Activated CD8-positive, alpha-beta memory T cell treated with anti-CD3 and anti-CD28 coated beads for 48 hours (primary cell): Measurements from ENCODE around the gene CDK5RAP2.
"Not testable (repeated sequence)": the region's sequence is repeated elsewhere in the genome, so short reads cannot be mapped to it uniquely, and the experiment has no call there.

Experiments
- DNase-seq, 3 experiments: peaks; one replicate each; pipeline ENCODE4 v3.0.0-alpha.2; 2020; ENCODE audit warnings: low read depth in 2 of 3, low spot score in 2 of 3

The CDK5RAP2 gene

DNA sequence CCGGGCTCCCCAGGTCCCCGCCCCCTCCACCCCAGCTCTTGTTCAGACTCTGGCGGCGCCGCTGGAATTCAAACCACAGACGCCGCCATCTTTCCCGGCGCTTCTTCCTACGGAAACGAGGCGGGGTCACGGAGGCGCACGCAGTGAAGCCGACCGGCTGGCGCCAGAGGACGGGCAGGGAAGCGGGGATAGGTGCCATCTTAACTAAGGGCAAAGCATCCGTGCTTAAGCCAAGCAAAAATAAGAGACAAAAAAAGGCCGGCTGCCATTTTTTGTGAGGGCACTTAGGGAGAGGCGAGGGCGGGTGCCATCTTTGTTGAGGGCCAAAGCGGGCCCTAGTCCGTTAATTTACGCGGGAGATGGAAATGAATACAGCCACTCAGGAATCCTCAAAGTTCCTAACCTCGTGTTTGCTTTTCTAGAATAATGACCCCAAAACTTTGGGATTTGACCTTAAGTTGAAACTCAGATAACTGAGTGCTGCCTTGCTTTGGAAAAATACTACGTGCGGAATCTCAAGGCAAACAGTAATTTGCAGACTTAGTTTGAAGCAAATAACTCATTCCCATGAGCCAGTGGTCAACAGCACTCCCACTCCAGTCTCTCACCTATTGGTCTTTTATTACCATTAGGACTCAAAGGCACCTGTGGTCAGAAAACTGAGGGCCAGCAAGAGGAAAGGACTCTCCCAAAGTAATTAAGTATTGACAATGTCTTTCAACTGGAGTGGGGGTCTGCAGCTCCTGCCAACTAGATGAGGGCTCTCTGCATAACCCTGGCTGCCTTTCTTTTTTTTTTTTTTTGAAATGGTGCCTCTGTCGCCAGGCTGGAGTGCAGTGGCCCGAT, at the start of gene CDK5RAP2:
CDK5RAP2 (minus strand) TSS at position 117 of the 846 bp plus-strand sequence. CDS start 189 bp downstream, outside the sequence.
- peak; percentile 74 to 82 (median 78) for DNase-seq

- not testable (repeated sequence) for DNase-seq
Measured at GRCh38 chr9:120628925-120629497, 49.0 kb upstream of the CDK5RAP2 start.

DNA sequence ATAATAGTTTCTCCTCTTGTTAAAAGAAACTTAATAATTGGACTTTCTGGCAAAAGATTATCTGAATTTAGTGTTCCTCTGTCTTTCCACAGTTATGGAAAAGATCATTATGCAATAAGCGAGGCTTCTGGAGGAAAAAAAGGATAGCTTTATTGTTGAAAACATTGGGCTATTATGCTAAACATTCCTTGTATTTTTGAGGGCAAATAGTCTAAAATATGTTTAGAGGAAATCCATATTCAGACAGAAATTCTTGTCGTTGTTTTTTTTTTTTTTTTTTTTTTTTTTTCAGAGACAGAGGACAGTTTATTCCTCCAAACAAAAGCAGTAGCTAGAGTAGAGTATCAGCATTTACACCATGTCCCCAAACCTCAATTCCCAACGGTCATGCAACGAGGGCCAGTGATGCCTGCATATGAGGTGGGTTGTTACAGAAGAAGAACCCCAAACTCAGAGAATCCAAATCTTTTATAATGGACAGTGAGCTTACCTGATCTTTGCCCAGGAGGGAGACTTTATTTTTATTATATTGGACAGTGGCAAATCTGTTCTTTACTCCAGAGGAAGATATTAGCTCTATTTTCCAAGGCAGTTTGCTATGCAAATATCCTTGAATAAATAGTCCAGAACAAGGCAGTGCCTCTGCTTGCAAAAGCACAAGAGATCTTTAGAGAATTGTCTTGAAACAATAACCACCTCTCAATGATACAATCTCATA, 48.4 kb upstream of the CDK5RAP2 start:
- DNase-seq = no peak

DNA sequence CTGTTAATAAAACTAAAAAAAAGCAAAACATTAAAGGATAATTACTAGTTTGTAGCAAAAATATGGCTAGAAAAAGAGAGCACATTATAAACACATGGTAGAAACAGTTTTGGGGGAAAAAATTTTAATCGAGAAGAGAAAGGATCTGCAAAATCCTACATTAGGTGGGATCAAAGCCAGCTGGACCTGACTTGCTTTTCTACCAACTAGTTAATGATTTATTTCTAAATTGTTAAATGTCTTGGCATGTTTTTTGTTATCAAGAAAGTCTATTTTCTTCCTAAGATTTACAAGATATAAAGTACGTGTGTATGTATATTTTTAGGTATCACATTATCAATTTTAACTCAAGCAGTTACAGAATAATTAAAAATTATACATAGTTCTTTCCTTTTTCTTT, 47.1 kb upstream of the CDK5RAP2 start:
- no peak for DNase-seq

- no peak for DNase-seq
Measured at GRCh38 chr9:120626512-120626911, 46.5 kb upstream of the CDK5RAP2 start.

- no peak for DNase-seq
Measured at GRCh38 chr9:120625222-120625621, 45.3 kb upstream of the CDK5RAP2 start.

GRCh38 chr9:120622790-120623189, 42.8 kb upstream of the CDK5RAP2 start:
- DNase-seq = no peak

GRCh38 chr9:120621941-120622340, 42.0 kb upstream of the CDK5RAP2 start:
- DNase-seq = no peak

DNA sequence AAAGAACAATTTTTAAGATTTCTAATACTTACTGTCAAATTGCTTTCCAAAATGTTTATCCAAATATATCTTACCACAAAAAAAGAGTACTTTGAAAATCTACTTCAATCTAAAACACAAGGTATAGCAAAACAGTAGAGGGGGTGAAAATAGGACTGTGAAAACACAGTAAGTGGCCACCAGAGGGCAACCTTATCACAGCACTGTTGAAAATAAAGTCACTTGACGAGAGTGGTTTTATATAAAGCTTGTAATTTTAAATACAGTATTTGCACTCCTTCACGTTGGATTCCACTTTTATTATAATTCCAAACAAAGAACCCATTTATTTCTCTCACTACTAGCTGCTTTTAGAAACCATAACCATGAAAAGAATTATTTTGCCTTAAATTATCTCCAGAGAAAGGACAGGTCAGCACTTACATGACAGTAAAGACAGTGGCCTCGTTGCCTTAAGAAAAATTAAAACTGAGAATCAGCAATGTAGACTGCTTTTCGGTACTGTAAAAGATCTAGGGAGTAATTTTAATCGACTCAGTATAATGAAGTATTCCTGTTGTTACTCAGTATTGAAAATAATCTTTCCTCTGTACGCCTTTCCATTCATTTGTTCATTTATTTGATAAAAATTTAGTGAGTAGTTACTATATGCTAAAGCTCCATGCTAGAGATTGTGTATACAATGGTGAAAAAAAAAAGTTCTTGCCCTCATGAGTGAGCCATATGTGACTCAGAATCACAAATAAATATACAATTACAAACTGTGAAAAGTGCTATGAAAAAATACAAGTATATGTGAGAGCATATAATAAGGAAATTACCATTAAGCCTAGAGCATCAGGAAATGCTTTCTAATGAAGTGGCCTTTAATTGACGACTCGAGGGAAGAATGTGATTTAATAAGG, 40.0 kb upstream of the CDK5RAP2 start:
- no peak for DNase-seq

DNA sequence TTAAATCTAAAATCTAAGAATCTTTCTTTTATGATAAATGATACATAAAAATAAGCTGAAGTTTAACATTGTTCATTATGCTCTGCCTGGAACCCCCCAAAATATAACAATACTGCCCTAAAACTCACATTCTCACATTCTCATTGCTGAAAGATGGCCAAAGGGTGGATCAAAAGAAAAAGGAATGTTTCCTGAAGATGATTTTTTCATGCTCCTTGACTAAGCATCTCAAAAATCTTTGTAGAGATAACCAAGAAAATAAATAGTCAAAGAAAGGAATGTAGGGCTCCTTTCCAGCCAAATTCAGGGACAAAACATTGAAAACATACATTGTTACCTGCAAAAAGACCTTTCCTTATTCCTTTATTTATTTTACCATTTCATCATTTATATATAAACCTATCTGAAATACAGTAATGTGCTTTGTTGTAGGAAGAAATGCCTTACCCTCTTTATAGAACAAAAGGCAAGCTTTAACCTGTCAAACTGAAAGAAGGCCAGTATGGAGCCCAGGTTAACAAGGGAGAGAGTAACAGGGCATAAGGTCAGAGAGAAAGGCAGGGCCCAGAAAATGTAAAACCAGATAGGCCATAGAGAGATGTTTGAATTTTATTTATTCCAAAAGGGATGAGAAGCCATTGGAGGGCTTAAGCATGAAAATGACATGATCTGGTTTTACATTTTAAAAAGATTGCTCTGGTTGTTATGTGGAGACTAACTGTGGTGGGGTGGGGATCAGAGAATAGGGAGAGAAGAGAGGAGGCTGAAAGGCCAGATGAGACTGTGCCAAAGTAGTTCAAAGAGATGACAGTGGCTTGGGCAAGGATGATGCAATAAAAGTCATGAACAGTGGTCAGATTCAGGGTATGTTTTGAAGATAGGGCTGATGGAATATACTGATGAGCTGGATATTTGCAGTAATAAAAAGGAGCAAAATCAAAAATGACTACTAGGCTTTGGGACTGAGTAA, 37.3 kb upstream of the CDK5RAP2 start:
- DNase-seq = no peak

DNA sequence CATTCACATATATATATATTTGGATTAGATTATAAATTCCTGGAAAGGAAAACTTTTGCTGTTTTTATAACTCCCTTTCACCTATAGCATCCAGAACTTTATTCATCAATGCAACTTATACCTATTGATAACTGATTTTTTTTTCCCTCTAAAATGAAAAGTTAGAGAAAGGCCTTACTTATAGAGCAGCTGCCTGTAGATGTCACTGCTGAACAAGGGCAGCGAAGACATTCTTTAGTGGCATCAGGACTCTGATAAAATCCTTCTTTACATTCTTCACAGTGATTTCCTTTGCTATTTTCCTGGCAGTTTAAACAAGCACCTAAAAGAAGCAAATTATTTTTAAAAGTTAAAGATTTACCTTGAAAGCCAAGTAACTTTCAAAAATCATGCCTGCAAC, 32.3 kb upstream of the CDK5RAP2 start:
- DNase-seq = no peak

- DNase-seq = no peak
Measured at GRCh38 chr9:120611690-120612068, 31.7 kb upstream of the CDK5RAP2 start.

DNA sequence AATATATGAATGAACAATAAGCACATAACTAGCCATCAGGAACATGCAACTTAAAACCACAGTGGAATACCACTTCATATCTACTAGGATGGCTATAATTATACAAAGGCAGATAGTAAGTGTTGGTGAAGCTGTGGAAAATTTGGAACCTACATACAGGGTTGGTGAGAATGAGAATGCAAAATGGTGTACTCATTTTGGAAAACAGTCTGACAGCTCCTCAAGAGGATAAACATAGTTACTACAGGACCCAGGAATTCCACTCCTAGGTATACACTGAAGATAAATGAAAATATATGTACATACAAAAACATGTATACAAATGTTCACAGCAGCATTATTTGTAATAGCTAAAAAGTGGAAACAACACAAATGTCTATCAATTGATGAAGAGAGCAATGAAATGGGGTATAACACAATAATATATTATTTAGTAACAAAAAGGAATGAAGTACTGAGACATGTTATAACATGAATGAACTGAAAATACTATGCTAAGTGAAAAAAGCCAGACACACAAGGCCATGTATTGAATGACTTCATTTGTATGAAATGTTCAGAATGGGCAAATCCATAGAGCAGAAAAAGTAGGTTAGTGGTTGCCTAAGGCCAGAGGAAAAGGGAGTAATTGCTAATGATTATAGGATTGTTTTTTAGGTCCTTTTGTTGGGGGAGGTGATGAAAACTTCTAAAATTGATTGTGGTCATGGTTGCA, 31.2 kb upstream of the CDK5RAP2 start:
- DNase-seq = no peak

DNA sequence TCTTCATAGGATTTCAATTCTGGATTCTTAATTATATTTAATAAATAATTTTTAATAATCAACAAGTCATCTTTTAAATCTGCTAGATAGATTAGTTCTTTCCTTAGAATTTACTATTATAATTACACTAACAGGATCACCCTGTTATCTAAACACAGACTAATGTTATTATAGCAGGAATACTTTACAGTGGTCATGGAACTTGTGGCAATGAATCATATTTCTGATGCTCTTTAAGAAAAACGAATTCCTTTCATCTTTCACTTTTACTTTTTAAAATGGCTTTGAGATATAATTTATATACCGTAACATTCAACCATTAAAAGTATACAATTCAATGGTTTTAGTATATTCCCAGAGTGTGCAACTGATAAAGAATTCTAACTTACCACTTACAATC, 29.7 kb upstream of the CDK5RAP2 start:
- DNase-seq = no peak

- no peak for DNase-seq
Measured at GRCh38 chr9:120608421-120608820, 28.5 kb upstream of the CDK5RAP2 start.

DNA sequence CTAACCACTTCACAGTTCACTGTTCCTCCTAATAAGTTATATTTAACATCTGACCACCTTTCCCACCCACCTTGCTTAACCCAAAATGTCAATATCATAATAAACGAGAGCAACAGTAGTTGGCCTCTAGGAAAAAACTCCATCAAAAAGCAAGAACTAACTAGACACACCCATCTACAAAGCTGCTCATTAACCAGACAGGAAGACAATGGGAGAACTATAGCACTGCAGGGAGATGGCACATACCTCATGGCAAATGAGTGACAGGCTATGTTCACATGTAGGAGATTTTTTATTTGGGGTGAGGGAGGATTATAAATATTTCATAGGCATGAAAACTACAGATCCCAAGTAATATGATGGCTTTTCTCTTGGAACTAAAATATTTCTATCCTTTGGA, 23.6 kb upstream of the CDK5RAP2 start:
- DNase-seq = no peak

DNA sequence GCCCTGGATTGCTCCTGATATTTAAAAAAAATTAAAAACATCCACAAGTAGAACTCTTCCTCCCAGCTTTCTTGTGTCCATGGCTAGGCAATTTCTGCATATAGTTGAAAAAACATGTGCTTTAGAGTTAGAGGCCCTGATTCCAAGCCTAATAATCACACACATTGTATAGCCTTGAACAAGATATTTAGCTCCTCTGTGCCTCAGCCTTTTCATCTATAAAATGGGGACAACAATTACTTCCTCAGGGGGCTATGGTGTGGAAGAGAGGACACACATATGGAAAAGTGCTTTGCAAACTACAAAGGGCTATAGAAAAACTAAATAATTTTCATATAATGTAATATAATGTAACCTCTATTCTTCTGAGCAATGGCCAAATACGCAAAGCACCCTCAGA, 23.0 kb upstream of the CDK5RAP2 start:
- no peak for DNase-seq

- DNase-seq = no peak
Measured at GRCh38 chr9:120593955-120594277, 13.9 kb upstream of the CDK5RAP2 start.

GRCh38 chr9:120593250-120593954, 13.4 kb upstream of the CDK5RAP2 start:
- no peak for DNase-seq
